DOHH2 (cell line): Measurements from ENCODE around the gene SLC37A1.

Experiments used
- H3F3A ChIP-seq: fragments of 200-600 bp; sonication (generic), shearing (Covaris generic); 2 replicates; pipeline ENCODE4 v1.6.0; 2016; ENCODE audit warnings: antibody characterized with exemption, mild to moderate bottlenecking; ENCODE audit not compliant: control insufficient read depth, insufficient read depth
- H3K27ac ChIP-seq: fragments of 200-600 bp; sonication (generic); 2 replicates; pipeline ENCODE4 v1.5.1; 2014; ENCODE audit warnings: low read depth, mild to moderate bottlenecking, low read length, moderate library complexity
- H3K27me3 ChIP-seq: fragments of 200-600 bp; sonication (generic); 2 replicates; pipeline ENCODE4 v1.6.1; 2014; ENCODE audit warnings: mild to moderate bottlenecking, low read length, mixed read lengths; ENCODE audit not compliant: control insufficient read depth
- H3K36me3 ChIP-seq: fragments of 200-600 bp; sonication (generic); 2 replicates; pipeline ENCODE4 v1.6.1; 2014; ENCODE audit warnings: mild to moderate bottlenecking, low read length, moderate library complexity, mixed read lengths; ENCODE audit not compliant: control insufficient read depth
- H3K4me1 ChIP-seq: fragments of 200-600 bp; sonication (generic); 2 replicates; pipeline ENCODE4 v1.6.1; 2014; ENCODE audit warnings: mild to moderate bottlenecking, low read length, mixed read lengths; ENCODE audit not compliant: control insufficient read depth
- H3K4me2 ChIP-seq: fragments of 200-600 bp; sonication (generic); 2 replicates; pipeline ENCODE4 v1.6.0; 2014; ENCODE audit warnings: mild to moderate bottlenecking, low read length, moderate library complexity
- H3K4me3 ChIP-seq: fragments of 200-600 bp; sonication (generic); 2 replicates; pipeline ENCODE4 v1.5.1; 2014; ENCODE audit warnings: mild to moderate bottlenecking, low read length, mixed read lengths
- H3K79me2 ChIP-seq: fragments of 200-600 bp; sonication (generic); 2 replicates; pipeline ENCODE4 v1.6.1; 2014; ENCODE audit warnings: mild to moderate bottlenecking, low read length, mixed read lengths; ENCODE audit not compliant: control insufficient read depth
- H3K9me2 ChIP-seq: fragments of 200-600 bp; sonication (generic); replicated peaks from 2 replicates; pipeline ENCODE4 v1.6.1; 2014; ENCODE audit warnings: mild to moderate bottlenecking, low read length, mixed read lengths; ENCODE audit not compliant: control insufficient read depth
- H3K9me3 ChIP-seq: fragments of 200-600 bp; sonication (generic); 2 replicates; pipeline ENCODE4 v1.6.1; 2014; ENCODE audit warnings: antibody characterized with exemption, low read length, mixed read lengths; ENCODE audit not compliant: control insufficient read depth, insufficient read depth
- H4K20me1 ChIP-seq: fragments of 200-600 bp; sonication (generic); 2 replicates; pipeline ENCODE4 v1.6.0; 2014; ENCODE audit warnings: low read depth, mild to moderate bottlenecking, antibody characterized with exemption, low read length, moderate library complexity; ENCODE audit not compliant: control insufficient read depth, insufficient read depth
- EZH2phosphoT487 ChIP-seq: fragments of 200-600 bp; sonication (generic); IDR thresholded peaks from 2 replicates; pipeline ENCODE4 v1.6.1; 2017; ENCODE audit warnings: borderline replicate concordance, mild to moderate bottlenecking, antibody characterized with exemption, low read length, moderate library complexity, mixed read lengths
- TF ChIP-seq, protein P1 (sequence below): fragments of 200-600 bp; sonication (generic); IDR thresholded peaks from one replicate; pipeline ENCODE4 v1.5.1; 2014; ENCODE audit warnings: antibody characterized with exemption, mild to moderate bottlenecking, low read depth, low read length; ENCODE audit not compliant: poor library complexity, severe bottlenecking

The SLC37A1 gene

DNA sequence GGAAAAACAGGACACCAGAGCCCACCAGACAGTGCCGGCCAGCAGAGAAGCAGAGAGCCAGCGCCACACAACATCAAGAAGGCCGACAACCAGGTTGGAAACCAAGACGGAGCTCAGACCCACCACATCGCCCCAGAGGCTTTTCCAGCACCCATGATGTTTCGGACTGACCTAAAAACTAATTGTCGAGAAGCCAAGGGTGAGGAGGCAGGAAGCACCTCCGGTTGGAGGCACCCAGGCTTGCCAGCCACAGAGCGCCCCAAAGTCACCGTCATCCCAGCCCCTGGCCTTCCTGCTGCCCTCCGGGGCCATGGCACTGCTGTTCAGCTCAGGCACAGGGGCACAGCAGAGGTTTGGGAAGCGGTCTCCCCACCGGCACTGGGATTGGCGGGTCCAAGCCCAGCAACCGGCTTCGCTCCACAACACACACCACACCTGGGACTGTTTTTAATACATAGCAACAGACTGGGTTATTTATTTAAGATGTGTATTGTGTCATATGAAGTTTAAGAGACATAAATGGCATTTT is 67.2 kb downstream of the SLC37A1 start:
- H4K20me1 ChIP-seq, result no peaks in the 10 kb centered on the region
- peaks cover 11% of the 10 kb centered on the region; the same call in 1 of the 2 replicates for H3K9me3 ChIP-seq
- peaks cover 5% of the 10 kb centered on the region for H3K36me3 ChIP-seq
- H3K79me2 ChIP-seq, result no peaks in the 10 kb centered on the region
- H3K4me1 ChIP-seq, result peaks cover 5% of the 10 kb centered on the region
- TF ChIP-seq, protein P1, sequence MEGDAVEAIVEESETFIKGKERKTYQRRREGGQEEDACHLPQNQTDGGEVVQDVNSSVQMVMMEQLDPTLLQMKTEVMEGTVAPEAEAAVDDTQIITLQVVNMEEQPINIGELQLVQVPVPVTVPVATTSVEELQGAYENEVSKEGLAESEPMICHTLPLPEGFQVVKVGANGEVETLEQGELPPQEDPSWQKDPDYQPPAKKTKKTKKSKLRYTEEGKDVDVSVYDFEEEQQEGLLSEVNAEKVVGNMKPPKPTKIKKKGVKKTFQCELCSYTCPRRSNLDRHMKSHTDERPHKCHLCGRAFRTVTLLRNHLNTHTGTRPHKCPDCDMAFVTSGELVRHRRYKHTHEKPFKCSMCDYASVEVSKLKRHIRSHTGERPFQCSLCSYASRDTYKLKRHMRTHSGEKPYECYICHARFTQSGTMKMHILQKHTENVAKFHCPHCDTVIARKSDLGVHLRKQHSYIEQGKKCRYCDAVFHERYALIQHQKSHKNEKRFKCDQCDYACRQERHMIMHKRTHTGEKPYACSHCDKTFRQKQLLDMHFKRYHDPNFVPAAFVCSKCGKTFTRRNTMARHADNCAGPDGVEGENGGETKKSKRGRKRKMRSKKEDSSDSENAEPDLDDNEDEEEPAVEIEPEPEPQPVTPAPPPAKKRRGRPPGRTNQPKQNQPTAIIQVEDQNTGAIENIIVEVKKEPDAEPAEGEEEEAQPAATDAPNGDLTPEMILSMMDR, result no peak
- no peak for TF ChIP-seq EZH2phosphoT487
- no peak overlapping the region for H3K4me3 ChIP-seq
- no peaks in the 10 kb centered on the region for H3K27me3 ChIP-seq
- no peak overlapping the region for H3K4me2 ChIP-seq
- H3K9me2 ChIP-seq, result no peaks in the 10 kb centered on the region
- H3F3A ChIP-seq, result no peaks in the 10 kb centered on the region
- H3K27ac ChIP-seq, result no peak overlapping the region

DNA sequence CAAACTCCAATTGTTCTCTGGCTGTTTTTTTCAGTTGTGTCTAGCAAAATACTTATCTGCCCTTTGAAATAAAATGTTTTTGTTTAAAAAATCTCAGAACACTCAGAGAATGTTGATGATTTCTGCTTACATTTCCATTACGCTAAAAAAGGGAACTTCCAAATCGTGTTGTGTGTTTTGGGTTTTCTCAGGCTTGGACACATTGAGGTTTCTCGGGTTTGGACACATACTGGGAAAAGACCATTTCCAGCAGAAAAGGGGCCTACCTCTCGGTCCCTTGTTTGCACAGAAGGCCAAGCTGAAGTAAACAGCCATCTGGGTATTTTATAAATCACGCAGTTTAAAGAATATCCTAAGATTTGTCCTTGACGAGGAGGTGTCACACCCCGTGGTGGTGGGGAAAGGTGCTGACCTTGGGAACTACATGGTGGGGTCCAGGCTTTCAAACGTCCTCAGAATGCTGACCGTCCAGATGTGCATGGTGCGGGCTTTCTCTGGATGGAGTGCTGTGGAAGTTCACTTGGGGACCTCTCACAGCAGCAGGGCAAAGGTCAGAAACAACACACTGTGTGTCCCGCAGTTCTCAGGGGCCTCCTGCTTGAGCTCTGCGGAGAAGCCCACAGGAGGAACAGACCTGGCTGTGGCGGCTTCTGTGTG is 67.8 kb downstream of the SLC37A1 start:
- no peak overlapping the region for H3K27ac ChIP-seq
- H3K4me3 ChIP-seq, result no peak overlapping the region
- H3K4me2 ChIP-seq, result no peak overlapping the region
- H3K4me1 ChIP-seq, result peaks cover 11% of the 10 kb centered on the region
- H4K20me1 ChIP-seq, result no peaks in the 10 kb centered on the region
- no peak for TF ChIP-seq EZH2phosphoT487
- TF ChIP-seq, protein P1, result no peak
- H3F3A ChIP-seq, result no peaks in the 10 kb centered on the region
- H3K9me2 ChIP-seq, result no peaks in the 10 kb centered on the region
- H3K27me3 ChIP-seq, result no peaks in the 10 kb centered on the region
- H3K9me3 ChIP-seq, result peaks cover 6% of the 10 kb centered on the region; the same call in 1 of the 2 replicates
- no peaks in the 10 kb centered on the region for H3K79me2 ChIP-seq
- peaks cover 4% of the 10 kb centered on the region; the same call in 1 of the 2 replicates for H3K36me3 ChIP-seq

DNA sequence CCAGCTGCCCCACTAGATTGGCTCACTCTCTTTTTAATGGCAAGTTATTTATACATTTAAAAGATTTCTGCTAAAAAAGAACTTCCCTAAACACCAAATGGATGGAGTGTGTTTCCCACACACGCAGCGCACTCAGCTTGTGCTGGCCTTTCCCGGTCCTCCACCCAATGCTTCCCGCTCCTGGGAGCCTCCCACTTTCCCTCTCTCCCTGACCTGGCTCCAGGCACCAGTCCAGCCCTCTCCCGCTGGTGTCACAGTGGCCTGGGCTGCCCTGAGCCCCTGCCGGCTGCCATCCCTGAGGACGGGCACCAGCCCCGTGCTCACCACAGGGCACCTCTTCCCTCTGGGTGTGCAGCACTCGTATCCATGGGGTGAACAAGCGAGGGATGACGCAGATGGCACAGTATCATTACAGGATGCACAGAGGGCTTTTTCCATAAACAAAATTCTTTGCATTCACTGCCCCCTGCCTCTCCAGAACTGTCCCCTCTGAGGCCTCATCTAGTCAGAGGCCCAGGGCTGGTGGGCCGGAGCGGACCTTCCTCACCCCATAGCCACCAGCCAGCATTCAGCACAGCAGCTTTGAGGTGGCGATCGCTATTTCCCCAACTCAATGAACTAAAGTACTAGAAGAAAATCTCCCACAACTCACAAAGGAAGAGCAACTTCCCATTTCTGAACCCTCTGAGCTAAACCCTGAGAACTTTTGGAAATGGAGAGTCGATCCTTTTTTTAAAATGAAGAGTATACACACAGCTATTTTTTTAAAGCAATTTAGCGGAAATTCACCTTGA is 68.5 kb downstream of the SLC37A1 start:
- Histone ChIP-seq H3K36me3 (no peaks in the 10 kb centered on the region), H4K20me1 (no peaks in the 10 kb centered on the region), H3K4me2 (no peak overlapping the region), H3F3A (no peaks in the 10 kb centered on the region), H3K4me3 (no peak overlapping the region), H3K27ac (no peak overlapping the region), H3K79me2 (no peaks in the 10 kb centered on the region), H3K4me1 (peaks cover 12% of the 10 kb centered on the region), H3K9me3 (no peaks in the 10 kb centered on the region), H3K27me3 (no peaks in the 10 kb centered on the region), H3K9me2 (no peaks in the 10 kb centered on the region)
- TF ChIP-seq EZH2phosphoT487, result no peak
- TF ChIP-seq, protein P1, result no peak
